Amniotic stem cell (primary cell): ENCODE data around the gene HPSE2.
"Not testable (repeated sequence)": the region's sequence is repeated elsewhere in the genome, so short reads cannot be mapped to it uniquely, and the experiment has no call there.

ENCODE experiments used
- DNase-seq: peaks from one replicate; lab custom pipeline; 2025; lab: John Stamatoyannopoulos, UW

Gene HPSE2

GRCh38 chr10:99235658-99236626 is at the start of gene HPSE2:
Gene HPSE2 (minus strand): TSS chr10:99235852.
- DNase-seq: no peak

GRCh38 chr10:99280472-99280871 is 44.8 kb upstream of the HPSE2 start:
- no peak for DNase-seq

GRCh38 chr10:99279626-99280111 is 44.0 kb upstream of the HPSE2 start:
- DNase-seq: no peak

- DNase-seq: no peak
Measured at GRCh38 chr10:99276848-99277486, 41.3 kb upstream of the HPSE2 start.

- no peak for DNase-seq
Measured at GRCh38 chr10:99266383-99266782, 30.7 kb upstream of the HPSE2 start.

- DNase-seq: no peak
Measured at GRCh38 chr10:99248824-99249223, 13.2 kb upstream of the HPSE2 start.

GRCh38 chr10:99247893-99248292 is 12.2 kb upstream of the HPSE2 start:
- DNase-seq: not testable (repeated sequence)

- DNase-seq: no peak
Measured at GRCh38 chr10:99236627-99237309, 1.1 kb upstream of the HPSE2 start.

GRCh38 chr10:99234791-99235657 is 628 bp downstream of the HPSE2 start:
- no peak for DNase-seq

- no peak for DNase-seq
Measured at GRCh38 chr10:99234041-99234790, 1.4 kb downstream of the HPSE2 start.

GRCh38 chr10:99233689-99234037 is 2.0 kb downstream of the HPSE2 start:
- DNase-seq: no peak

GRCh38 chr10:99233000-99233688 is 2.5 kb downstream of the HPSE2 start:
- no peak for DNase-seq

GRCh38 chr10:99232360-99232999 is 3.2 kb downstream of the HPSE2 start:
- DNase-seq: no peak

GRCh38 chr10:99224766-99225165 is 10.9 kb downstream of the HPSE2 start:
- no peak for DNase-seq

GRCh38 chr10:99207340-99207739 is 28.3 kb downstream of the HPSE2 start:
- no peak for DNase-seq

GRCh38 chr10:99203310-99203709 is 32.3 kb downstream of the HPSE2 start:
- no peak for DNase-seq

GRCh38 chr10:99172950-99173349 is 62.7 kb downstream of the HPSE2 start:
- no peak for DNase-seq

- no peak for DNase-seq
Measured at GRCh38 chr10:99172128-99172738, 63.4 kb downstream of the HPSE2 start.

- no peak for DNase-seq
Measured at GRCh38 chr10:99170116-99170675, 65.5 kb downstream of the HPSE2 start.
